Caco-2 (cell line): ENCODE measurements around the gene MAMDC2. TPM values are rescaled to one million over a fixed set of nuclear protein-coding genes. Genes with fewer than 3 reads are reported as not detected.

Source experiments
- Bru-seq: library from RNA; stranded (reverse); fragments of 400-500 nt; gene quantifications from one replicate; lab custom pipeline; 2021; lab: Mats Ljungman, UMichigan
- BruChase-seq, 2 experiments: library from RNA; stranded (reverse); fragments of 400-500 nt; gene quantifications; one replicate each; lab custom pipeline; 2021; lab: Mats Ljungman, UMichigan
- BruUV-seq: library from RNA; stranded (reverse); fragments of 400-500 nt; replicated peaks from 2 replicates; lab custom pipeline; 2021; lab: Mats Ljungman, UMichigan
- CTCF ChIA-PET: fragments of 300-600 bp; sonication (Branson Sonifier 250); formaldehyde crosslinking; loops from one replicate; lab custom pipeline; 2022; ENCODE audit warnings: antibody characterized with exemption; lab: Charles Lee
- POLR2A ChIA-PET: fragments of 300-600 bp; sonication (Branson Sonifier 250); formaldehyde crosslinking; loops from one replicate; lab custom pipeline; 2022; ENCODE audit warnings: antibody characterized with exemption; lab: Charles Lee
- DNase-seq, 2 experiments: peaks; one replicate each; pipeline versions ENCODE4 v3.0.0 to v3.0.0-alpha.2; 2020 to 2022
- H3K27me3 ChIP-seq: replicated peaks from 2 replicates; pipeline ENCODE4 v1.6.0; 2011; ENCODE audit warnings: low read length; ENCODE audit not compliant: control insufficient read depth, insufficient read depth
- H3K36me3 ChIP-seq: 2 replicates; pipeline ENCODE4 v1.5.1; 2011; ENCODE audit warnings: low read length; ENCODE audit not compliant: control insufficient read depth, insufficient read depth
- H3K4me1 ChIP-seq: fragments of 250-450 bp; sonication (Bioruptor Pico); 2 replicates; pipeline ENCODE4 v1.5.1; 2020; ENCODE audit warnings: mild to moderate bottlenecking
- H3K4me3 ChIP-seq: 2 replicates; pipeline ENCODE4 v1.5.1; 2011; ENCODE audit warnings: low read depth, mild to moderate bottlenecking, control low read depth, low read length
- H3K9me3 ChIP-seq: fragments of 250-450 bp; sonication (Bioruptor Pico); 2 replicates; pipeline ENCODE4 v1.5.1; 2020; ENCODE audit warnings: mild to moderate bottlenecking, moderate library complexity
- H3K27ac Mint-ChIP-seq: one replicate; pipeline ENCODE4 v1.8.0; 2022; ENCODE audit warnings: mixed read lengths; ENCODE audit not compliant: unreplicated experiment
- H3K27me3 Mint-ChIP-seq: one replicate; pipeline ENCODE4 v1.8.0; 2022; ENCODE audit warnings: mixed read lengths; ENCODE audit not compliant: insufficient read depth, unreplicated experiment
- H3K36me3 Mint-ChIP-seq: one replicate; pipeline ENCODE4 v1.8.0; 2022; ENCODE audit warnings: mild to moderate bottlenecking, mixed read lengths; ENCODE audit not compliant: insufficient read depth, unreplicated experiment
- H3K4me1 Mint-ChIP-seq: one replicate; pipeline ENCODE4 v1.8.0; 2022; ENCODE audit warnings: low read depth, mixed read lengths; ENCODE audit not compliant: unreplicated experiment
- H3K4me3 Mint-ChIP-seq: one replicate; pipeline ENCODE4 v1.8.0; 2022; ENCODE audit warnings: mild to moderate bottlenecking, moderate library complexity, mixed read lengths; ENCODE audit not compliant: unreplicated experiment
- H3K9me3 Mint-ChIP-seq: one replicate; pipeline ENCODE4 v1.8.0; 2022; ENCODE audit warnings: mixed read lengths; ENCODE audit not compliant: unreplicated experiment
- intact Hi-C: fragments of 100-400 bp; cut with micrococcal nuclease; formaldehyde crosslinking; loops from one replicate; pipeline ENCODE4 v1.10.0; 2022; ENCODE audit not compliant: unreplicated experiment
- long read RNA-seq: library from polyadenylated mRNA; stranded (forward); transcript quantifications from one replicate; pipeline ENCODE4 v2.0.0, GENCODE V29; 2022
- total RNA-seq: library from RNA; stranded (reverse); gene quantifications from 2 replicates; pipeline ENCODE4 v1.2.3, GENCODE V29; 2022
- TF ChIP-seq, protein P1 (sequence below), 2 experiments: fragments of 200-600 bp in 1 of 2; IDR thresholded peaks; 1 replicate in 1 of 2; 2 replicates in 1 of 2; pipeline versions ENCODE4 v1.5.1 to v1.8.0; 2011 to 2022; ENCODE audit warnings: antibody characterized with exemption in 1 of 2, control low read depth in 1 of 2, inconsistent platforms in 1 of 2, low read depth in 1 of 2, low read length in 1 of 2, mild to moderate bottlenecking in 1 of 2, moderate library complexity in 1 of 2; ENCODE audit not compliant: insufficient read depth in 1 of 2, severe bottlenecking in 1 of 2, unreplicated experiment in 1 of 2

MAMDC2 gene, protein sequence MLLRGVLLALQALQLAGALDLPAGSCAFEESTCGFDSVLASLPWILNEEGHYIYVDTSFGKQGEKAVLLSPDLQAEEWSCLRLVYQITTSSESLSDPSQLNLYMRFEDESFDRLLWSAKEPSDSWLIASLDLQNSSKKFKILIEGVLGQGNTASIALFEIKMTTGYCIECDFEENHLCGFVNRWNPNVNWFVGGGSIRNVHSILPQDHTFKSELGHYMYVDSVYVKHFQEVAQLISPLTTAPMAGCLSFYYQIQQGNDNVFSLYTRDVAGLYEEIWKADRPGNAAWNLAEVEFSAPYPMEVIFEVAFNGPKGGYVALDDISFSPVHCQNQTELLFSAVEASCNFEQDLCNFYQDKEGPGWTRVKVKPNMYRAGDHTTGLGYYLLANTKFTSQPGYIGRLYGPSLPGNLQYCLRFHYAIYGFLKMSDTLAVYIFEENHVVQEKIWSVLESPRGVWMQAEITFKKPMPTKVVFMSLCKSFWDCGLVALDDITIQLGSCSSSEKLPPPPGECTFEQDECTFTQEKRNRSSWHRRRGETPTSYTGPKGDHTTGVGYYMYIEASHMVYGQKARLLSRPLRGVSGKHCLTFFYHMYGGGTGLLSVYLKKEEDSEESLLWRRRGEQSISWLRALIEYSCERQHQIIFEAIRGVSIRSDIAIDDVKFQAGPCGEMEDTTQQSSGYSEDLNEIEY
- total RNA-seq (not detected in 2 replicates), Bru-seq, nascent RNA (percentile 8 among the genes with signal in this experiment), BruChase-seq, experiment 1, labeled RNA remaining after a 2-hour chase (percentile 2 among the genes with signal in this experiment), BruChase-seq, experiment 2, labeled RNA remaining after a 6-hour chase (percentile 1 among the genes with signal in this experiment)
- long read RNA-seq = 0 reads

DNA sequence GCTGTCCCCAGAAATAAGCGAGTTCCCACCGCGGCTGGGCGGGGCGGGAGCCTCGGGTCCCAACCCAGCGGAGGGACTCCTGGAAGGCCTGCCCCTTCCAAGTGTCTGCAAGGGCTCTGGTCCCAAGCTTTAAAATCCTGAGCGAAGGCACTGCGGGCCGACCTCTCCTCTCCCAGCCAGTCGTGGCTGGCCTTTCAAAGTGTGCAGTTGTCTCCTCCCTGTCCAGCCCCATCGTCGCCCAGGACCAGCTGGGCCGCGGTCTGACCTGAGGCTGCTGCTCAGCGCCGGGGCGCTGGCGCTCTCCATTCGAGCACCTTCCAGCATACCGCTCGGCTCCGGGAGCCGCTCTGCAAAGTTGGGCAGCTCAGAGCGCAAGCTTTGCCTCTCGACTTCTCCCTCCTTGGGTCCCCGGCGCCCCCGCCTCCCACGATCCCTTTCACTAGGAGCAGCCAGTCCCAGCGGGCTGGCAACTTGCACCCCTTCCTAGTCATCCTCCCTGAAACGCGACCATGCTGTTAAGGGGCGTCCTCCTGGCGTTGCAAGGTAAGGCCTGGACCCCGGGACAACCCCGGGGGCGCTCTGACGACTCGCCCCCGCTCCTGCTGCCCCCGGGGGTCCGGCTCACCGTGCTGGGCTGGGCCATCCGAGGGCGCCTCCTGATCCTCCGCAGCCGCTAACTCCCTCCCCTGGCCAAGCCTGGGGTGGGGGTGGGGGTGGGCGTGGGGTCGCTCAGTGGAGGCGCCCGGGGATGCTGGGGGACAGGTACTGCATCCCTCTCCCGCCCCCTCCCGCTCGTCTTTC is at the start of gene MAMDC2:
TSS of gene MAMDC2 (plus strand) at position 160 of the 801 bp plus-strand sequence. CDS start at position 510, 350 bp downstream.
- intact Hi-C loops = no loop called here
- Histone ChIP-seq H3K4me1 (no peaks in the 10 kb centered on the region), H3K9me3 (no peaks in the 10 kb centered on the region), H3K36me3 (no peaks in the 10 kb centered on the region), H3K4me3 (no peak within 1 kb of the TSS), H3K27me3 (no peaks in the 10 kb centered on the region)
- no peak for DNase-seq
- peaks cover 3% of the 10 kb centered on the region for H3K27me3 Mint-ChIP-seq
- no TSS peak for BruUV-seq
- ChIA-PET CTCF (no interaction called here), POLR2A (no interaction called here)
- peaks cover 6% of the 10 kb centered on the region for H3K4me1 Mint-ChIP-seq
- H3K36me3 Mint-ChIP-seq = no peaks in the 10 kb centered on the region
- TF ChIP-seq, protein P1, sequence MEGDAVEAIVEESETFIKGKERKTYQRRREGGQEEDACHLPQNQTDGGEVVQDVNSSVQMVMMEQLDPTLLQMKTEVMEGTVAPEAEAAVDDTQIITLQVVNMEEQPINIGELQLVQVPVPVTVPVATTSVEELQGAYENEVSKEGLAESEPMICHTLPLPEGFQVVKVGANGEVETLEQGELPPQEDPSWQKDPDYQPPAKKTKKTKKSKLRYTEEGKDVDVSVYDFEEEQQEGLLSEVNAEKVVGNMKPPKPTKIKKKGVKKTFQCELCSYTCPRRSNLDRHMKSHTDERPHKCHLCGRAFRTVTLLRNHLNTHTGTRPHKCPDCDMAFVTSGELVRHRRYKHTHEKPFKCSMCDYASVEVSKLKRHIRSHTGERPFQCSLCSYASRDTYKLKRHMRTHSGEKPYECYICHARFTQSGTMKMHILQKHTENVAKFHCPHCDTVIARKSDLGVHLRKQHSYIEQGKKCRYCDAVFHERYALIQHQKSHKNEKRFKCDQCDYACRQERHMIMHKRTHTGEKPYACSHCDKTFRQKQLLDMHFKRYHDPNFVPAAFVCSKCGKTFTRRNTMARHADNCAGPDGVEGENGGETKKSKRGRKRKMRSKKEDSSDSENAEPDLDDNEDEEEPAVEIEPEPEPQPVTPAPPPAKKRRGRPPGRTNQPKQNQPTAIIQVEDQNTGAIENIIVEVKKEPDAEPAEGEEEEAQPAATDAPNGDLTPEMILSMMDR (IDR thresholded peaks at IDR 0.05; ENCODE audit: insufficient read depth in 1 of 2, low read depth in 1 of 2, low read length in 1 of 2, severe bottlenecking in 1 of 2, unreplicated experiment in 1 of 2) = no peak
- no peaks in the 10 kb centered on the region for H3K9me3 Mint-ChIP-seq
- H3K27ac Mint-ChIP-seq = no peak within 1 kb of the TSS
- peak within 1 kb of the TSS; percentile 61 for H3K4me3 Mint-ChIP-seq

GRCh38 chr9:69995846-69996245 is 47.8 kb upstream of the MAMDC2 start:
- CTCF ChIA-PET = no interaction called here
- DNase-seq = no peak
- TF ChIP-seq, protein P1 (IDR thresholded peaks at IDR 0.05; ENCODE audit: insufficient read depth in 1 of 2, low read depth in 1 of 2, low read length in 1 of 2, severe bottlenecking in 1 of 2, unreplicated experiment in 1 of 2) = no peak
- Mint-ChIP-seq H3K9me3 (no peaks in the 10 kb centered on the region), H3K4me1 (no peaks in the 10 kb centered on the region), H3K27ac (no peak overlapping the region), H3K27me3 (peaks cover 2% of the 10 kb centered on the region), H3K4me3 (no peak overlapping the region), H3K36me3 (no peaks in the 10 kb centered on the region)
- Histone ChIP-seq H3K9me3 (no peaks in the 10 kb centered on the region), H3K4me1 (no peaks in the 10 kb centered on the region), H3K27me3 (no peaks in the 10 kb centered on the region), H3K4me3 (no peak overlapping the region), H3K36me3 (no peaks in the 10 kb centered on the region)
- no TSS peak for BruUV-seq
- POLR2A ChIA-PET = no interaction called here
- intact Hi-C loops = no loop called here
